ENCODE measurements around the gene TRIM8.
A peak's percentile ranks its signal among the peaks of the same experiment; 100 is the strongest.
"Not testable (repeated sequence)": the region's sequence is repeated elsewhere in the genome, so short reads cannot be mapped to it uniquely, and the experiment has no call there.

The TRIM8 gene

DNA sequence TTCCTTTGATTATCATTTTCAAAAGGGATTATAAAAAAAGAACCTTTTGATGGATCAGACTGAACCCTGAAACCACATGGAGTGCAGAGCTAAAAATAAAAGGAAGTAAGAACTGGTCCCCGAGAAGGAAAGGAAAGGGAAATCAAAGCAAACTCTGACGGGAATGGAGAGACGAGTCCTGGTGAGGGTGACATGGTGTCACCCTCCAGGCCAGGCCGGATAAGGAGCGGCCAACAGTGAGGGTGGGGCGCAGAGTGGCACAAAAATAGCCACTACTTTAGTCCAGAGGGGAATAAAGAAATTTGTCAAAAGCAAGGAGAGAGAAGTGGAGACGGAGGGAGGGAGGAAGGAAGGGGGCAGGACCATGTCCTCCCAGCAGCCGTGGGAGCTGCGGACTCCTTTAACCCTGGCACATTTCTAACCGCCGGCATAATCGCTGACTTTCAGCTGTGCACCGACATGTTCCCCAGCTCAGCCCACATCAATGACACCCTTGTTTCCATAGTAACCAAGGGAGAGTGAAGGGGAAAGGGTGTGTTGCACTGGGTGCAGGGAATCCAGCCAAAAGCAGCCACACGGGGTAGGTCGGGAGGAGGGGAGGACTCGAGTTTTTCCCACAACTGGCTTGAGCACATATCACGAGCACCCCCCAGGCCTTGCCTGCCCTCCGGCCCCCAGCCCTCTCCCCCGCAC is 29.7 kb downstream of the TRIM8 start:
- no peak for DNase-seq

DNA sequence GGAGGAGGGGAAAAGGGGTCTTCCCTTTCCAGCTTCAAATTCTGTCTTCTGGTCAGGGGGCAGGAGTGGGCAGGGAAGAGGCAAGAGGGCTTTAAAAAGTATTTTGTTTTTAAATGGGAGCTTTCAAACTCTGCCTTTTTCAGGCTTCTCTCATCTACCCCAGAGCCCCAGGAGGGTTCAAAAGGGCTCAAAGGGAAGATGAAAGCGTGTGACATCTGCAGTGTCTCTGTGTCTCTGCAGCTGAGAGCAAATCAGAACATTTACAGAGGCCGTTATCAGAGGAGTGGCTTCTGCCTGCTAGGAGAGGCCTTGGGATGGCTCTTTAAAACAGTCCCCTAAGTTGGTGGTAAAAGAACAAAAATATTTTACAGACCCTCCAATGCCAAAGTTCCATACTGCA is 30.3 kb downstream of the TRIM8 start:
- DNase-seq, result no peak

DNA sequence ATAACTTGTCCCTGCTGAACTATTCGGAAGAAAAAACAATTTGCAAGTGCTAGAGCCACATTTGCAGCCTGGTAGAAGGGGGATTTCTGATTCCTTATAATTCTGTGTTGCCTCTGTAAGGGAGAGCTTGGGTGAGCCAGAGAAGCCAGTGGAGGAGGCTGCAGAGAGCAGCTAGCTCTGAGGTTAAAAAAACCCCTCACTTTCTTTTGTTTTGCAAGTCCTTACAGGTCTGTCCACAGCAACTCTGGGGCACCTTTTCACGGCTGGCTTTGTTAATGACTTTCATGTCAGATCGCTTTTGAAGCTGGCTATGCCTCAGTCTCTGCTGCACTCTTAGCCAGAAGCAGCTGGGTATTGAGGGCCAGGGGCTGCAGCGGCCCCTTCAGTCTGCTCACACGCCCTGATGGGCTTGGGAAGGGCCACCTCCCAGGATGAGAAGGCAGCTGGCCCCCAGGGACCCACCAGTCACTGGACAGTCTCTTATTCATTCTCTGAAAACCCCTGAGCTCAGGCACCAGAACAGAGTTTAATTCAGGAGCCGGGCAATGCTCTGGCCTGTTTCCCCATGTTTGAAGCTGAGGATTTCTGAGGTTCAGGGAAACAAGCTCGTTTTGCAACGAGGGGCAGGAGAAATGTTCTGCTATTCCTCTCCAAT is 30.9 kb downstream of the TRIM8 start:
- no peak for DNase-seq

DNA sequence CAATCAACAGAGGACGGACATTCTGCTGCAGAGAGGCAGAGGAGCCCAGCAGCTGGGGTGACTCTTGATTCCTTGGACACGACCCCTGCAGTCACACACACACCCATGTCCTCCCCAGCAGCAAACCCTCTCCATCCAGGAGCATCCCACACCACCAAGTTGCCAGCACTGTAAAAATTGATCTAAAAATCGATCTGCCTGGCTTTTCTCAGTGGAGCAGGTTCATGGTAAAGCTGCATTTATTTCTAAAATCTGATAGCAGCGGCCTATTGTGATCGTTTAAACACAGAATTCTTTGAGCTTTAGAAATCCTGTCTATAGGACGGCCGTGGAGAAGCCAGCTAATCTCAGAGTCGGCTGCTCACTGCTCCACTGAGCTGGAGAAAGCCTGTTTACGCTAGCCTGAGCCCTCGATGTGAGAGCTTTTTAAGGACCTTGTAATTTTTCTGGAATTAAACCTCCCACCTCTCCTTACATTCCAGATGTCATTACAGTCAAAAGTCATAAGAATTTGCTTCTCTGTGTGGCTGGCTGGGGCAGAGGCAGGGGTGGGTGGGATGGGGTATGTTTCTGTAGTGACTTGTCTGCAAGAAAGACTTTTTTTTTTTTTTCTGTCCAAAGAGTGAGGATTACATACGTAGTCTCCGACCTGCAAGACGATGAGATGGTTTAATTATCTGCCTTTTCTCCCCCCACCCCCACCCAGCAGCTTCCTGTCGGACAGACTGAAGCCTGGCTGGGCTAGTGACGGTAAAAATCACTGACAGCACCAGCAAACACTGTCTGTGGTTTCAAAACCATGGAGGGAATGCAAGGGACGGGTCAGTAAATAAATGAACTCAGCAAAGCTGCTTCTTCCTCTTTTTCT is 31.6 kb downstream of the TRIM8 start:
- DNase-seq, result no peak

DNA sequence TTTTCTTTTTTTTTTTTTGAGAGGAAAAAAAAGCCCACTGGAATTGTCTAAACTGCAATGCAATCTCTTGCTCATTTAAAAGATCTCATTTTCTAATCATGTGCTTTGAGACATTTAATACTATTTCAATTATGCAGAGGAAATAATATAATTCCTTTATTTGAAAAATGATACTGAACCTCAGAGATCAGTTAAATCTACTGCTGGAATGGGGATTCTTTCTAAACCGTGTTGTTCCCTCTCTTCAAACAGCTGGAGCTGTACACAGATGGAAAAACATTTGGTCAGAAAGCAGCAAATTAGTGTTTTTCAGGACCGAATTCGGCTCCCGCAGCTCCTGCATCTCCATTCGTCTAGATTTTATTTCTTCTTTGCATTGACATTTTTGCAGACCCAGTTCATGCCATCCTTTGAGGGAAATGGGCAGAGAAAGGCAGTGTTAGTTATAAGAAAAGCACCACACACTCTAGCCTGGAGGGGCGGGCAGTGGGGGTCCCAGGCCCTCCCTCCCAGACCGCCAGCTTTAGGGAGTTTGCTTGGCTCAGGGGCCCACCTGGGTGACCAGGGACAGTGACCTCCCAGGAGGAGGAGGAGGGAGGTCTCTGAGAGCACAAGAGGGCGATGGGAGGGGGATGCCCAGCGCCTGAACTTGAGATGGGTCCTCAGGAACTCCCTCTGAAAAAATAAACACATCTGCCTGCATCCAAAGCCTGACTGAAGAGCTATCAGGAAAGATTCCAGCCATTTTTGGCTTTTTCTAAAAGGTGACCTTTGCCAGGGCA is 32.4 kb downstream of the TRIM8 start:
- no peak for DNase-seq

DNA sequence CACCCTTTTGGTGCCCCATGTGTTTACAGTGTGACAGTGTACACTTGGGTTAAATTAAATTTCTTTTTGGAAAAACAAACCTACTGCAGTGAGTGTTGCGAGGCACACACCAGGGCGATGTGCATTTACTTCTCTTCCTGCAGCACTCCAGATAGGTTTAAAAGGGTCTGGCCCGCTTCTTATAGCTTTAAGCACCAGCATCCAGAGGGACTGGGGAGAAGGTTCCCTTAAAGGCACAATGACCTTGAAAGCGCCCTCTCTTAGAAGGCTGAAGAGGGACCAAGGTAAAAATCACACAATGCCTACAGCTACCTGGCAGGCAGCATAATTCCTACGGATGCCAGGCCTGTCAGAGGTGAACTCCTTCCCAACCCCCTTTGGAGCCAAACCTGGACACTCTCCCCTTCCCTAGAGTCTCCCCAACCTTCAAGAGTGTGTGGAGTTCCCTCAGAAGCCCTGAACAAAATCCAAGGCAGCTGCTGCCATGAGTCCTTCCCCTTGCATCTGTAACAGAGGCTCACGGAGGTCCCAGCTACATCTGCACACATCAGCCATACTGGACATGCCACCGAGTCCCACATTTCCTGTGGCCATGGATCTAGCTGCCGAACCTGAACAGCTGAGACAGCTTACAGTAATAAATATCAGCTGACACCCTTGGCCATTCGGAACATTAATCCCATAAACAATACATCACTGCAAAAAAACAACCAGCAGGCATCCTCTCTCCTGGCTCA is 33.2 kb downstream of the TRIM8 start:
- no peak for DNase-seq

DNA sequence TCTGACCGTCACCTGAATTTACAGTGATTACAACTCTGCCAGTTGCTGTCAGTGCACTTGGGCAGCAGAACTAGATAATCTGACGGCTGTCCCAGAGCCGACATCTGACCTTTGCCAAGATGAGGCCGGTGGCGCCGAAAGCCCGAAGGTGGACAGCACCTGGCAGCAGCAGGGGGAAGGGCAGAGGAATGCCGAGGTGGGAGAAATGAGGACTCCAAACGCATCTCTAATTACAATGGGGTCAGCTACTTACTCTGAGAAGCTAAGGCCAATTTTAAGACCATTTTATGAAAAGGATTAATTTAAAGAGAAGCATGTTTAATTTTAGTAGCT is 33.8 kb downstream of the TRIM8 start:
- DNase-seq, result no peak

DNA sequence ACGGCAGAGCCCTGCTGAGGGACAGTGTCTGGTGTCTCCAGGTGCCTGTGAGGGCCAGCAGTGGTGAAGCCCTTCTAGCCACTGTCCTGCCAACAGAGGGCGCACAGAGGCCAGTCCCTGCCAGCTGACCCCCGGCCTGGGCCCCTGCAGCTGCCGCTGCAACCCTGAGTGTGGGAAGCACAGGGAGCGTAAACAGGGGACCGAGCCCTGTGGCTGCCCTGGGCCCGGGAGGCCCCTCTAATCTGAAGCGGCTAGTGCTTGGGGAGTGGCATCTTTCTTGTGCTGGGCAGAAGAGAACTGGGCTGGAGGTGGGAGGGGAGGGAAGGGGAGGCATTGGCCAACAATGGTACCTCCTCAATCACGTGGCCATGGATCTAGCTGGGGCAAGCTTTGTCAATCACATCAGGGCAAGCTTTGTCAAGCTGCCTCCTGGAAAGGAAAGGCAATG is 34.6 kb downstream of the TRIM8 start:
- DNase-seq, result peak; percentile 65

DNA sequence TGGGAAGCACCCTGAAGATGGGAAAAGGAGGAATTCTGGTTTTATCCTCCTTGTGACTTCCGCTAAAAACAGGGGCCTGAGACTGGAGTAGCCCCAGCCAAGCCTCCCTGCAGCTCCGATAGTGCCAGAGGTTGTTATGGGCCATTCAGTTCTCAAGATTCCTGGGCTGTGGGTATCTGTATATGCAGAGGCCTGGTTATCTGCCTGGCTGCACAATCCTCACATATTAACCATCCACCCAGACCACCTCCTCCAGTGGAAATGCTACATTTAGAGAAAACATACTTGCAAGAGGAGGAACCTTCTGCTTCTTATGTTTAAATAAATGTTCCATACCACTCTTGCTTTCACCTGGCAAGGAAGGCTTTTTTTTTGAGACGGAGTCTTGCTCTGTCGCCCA is 35.3 kb downstream of the TRIM8 start:
- no peak for DNase-seq

DNA sequence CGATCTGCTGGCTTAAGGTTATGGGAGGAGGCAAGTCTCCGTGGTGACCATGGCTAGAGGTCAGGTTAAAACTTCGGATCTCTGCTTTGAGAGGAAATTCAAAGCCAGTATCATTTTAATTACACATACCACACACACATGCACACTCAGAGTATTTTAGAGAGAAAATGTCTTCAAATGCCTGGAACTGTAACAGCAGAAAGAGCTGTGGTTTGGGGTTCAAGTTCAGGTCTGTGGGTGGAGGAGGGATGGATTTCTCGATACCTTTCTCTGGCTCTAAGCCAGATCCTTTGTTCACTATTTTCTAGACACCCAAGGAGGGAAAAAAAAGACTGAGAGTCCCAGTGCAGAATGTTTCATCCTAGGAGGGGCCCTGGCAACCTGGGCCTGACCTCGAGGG is 37.4 kb downstream of the TRIM8 start:
- no peak for DNase-seq

DNA sequence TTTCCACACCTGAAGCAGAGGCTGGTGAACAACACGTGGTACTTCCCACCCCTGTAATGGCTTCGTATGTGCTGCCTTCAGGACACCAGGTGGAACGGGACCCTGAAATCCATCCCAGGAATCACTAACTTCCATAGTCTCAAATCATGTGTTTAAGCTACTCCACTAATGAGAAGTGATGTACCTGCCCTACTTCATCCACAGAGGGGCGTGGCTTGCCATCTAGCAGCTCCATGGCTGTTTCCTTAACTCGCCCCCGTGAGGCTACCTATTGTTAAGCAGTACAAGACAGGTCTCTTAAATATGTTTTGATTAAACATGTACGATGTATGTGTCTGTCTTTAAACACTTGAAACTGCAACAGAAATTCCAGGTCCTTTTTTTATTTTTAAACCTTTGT is 38.1 kb downstream of the TRIM8 start:
- DNase-seq, result no peak

DNA sequence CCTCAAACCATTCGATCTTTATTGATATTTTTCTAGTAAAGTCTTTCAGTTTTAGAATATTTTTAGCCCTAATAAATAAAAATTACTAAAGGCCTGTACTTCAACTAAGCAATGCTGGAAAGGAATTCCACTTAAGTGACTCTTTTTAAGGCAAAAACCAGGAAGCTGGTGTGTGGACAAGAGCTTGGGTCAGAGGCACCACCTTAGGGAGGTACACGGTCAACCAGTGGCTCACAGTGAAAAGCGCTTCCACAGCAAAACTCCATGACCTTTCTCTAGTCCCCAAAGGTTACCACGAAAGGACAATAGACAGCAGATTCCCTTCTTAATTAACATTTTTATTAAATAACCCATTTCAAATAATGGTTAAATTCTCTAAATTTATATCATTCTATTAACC is 38.7 kb downstream of the TRIM8 start:
- DNase-seq, result no peak

DNA sequence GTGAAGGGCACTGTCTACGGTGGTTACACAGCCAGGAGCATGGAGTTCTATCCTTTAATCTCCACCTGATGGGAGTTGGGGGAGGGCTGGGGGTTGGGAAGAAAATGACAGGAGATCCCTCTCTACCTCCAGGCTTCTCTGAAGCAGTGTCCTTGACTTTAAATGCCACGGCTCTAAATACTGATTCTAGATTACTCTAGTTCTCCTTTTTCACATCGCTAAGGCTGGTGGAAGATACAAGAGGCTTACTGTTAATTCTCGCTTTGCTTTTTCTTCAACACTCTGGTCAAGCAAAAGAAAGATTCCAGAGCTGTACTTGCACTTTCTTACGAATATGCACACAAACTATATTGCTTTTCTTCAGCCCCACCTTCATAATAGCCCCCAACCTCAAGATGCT is 39.5 kb downstream of the TRIM8 start:
- DNase-seq, result no peak

DNA sequence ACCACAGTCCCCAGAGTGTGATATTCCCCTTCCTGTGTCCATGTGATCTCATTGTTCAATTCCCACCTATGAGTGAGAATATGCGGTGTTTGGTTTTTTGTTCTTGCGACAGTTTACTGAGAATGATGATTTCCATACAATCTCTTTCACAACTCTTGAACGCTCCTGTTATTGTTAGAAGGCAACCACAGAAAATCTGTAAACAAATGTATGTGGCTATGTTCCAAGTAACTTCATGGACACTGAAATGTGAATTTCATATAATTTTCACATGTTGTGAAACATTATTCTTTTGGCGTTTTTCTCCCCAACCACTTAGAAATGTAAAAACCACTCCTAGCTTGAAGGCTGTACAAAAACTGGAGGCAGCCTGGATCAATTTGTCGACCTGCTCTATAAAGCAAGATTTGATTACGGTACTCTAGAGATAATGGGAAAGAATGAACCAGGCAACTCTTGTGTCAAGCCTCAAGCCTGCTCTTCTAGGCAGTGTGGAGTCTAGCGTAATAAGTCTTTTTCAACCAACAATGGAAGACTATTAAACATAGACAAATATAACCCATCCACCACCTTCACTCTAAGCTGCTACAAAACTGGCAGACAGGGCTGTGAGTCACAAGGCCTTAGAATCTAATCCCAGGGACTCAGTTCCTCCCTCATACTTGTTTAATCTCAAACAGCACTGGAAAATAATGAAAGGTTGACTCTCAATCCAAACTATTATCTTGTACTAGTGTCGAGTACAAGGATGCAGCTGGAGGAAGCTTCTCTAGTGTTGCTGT is 47.2 kb downstream of the TRIM8 start:
- DNase-seq, result no peak

DNA sequence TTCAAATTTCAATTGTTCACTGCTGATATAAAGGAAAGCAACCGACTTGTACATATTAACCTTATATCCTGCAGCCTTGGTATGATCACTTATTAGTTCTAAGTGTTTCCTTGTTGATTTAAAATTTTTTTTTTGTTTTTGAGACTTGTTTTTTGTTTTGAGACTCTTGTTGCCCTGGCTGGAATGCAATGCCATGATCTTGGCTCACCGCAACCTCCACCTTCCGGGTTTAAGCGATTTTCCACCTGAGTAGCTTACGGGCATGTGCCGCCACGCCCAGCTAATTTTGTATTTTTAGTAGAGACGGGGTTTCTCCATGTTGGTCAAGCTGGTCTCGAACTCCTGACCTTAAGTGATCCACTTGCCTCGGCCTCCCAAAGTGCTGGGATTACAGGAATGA is 51.1 kb downstream of the TRIM8 start:
- not testable (repeated sequence) for DNase-seq

DNA sequence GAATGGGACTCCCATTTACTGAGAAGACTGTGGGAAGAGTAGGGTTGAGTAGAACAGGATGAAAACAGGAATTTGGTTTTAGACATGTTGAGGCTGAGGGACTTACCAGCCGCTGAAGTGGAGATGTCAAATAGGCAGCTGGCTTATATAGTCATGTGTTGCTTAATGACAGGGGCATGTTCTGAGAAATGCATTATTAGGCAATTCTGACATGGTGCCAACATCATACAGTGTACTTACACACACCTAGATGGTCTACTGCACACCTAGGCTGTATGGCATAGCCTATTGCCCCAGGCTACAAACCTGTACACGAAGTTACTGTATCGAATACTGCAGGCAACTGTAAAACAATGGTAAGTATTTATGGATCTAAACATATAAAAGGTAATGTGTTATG is 52.5 kb downstream of the TRIM8 start:
- DNase-seq, result no peak

DNA sequence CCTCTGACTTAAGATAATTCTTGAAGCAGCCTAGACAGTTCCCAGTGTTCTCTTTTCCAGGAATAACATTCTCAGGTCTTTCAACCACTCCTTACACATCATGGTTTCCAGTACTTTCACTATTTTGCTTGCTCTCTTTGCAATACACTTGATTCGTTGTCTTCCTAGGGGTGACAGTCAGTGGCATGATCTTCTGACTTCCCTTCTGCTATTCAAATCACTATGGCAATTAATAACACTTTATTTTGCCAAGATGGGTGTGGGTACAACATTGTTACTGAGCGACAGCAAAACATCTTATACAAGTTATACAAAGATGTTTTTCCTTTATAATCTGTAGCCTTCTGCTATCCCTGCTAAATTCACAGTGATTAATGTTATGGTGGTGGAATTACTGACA is 54.6 kb downstream of the TRIM8 start:
- DNase-seq, result no peak

DNA sequence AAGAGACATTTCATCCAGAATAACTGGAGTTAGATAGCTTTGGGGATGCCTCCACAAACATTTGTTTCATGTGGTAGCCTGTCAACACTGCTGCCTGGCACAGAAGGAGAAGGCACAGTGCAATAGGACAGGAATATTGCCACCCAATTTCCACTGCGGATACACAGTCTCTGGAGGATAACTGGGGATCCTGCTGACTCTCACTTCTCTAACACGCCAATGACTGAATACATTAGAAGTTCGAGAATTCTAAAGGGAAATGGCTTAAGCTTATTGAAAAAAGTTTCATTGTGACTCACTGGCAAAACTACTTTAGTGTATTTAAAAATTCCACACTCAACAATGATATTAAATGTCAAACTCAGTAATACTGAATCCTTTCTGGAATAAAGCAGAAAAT is 57.0 kb downstream of the TRIM8 start:
- DNase-seq, result no peak

DNA sequence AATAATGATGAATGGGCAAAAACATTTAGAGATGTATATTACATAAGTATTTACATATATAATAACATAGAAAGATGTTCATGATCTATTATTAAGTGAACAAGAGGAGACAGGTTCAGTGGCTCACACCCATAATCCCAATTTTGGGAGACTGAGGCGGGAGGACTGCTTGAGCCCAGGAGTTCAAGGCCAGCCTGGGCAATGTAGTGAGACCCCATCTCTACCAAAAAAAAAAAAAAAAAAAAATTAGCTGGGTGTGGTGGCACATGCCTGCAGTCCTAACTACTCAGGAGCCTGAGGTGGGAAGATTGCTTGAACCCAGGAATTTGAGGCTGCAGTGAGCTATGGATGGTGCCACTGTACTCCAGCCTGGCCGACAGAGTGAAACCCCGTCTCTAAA is 57.5 kb downstream of the TRIM8 start:
- DNase-seq, result no peak

DNA sequence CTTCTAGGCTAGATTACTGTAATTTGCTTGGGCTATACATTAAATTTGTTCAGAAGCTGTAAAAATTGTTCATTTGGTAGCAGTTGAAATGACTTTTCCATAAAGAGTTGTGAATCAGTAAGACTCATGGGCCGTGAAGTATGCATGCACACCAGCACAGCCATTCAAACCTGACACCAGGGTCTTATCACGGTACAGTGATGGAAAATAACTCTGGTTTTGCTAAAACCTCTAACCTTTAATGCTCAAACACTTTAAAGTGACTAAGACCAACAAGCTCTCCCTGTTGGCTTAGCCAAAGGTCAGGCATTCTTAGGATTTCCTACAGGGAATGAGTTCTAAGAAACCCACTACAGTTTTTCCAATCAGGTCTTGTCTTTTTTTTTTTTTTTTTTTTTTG is 58.5 kb downstream of the TRIM8 start:
- no peak for DNase-seq

DNA sequence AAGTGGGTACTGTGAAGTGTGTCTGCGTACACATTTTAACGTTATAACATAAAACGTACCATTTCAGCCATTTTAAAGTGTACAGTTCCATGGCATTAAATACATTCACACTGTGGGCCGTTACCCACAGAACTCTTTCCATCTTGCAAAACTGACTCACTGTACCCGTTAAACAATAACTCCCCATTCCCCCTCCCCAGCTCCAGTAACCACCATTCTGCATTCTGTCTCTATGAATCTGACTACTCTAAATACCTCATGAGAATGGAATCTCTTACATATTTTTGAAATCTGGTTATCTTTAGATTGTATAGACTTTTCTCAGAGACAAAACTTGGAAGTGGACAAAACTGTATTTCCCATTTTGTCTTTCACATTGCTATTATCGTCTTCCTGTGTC is 60.6 kb downstream of the TRIM8 start:
- DNase-seq, result no peak

DNA sequence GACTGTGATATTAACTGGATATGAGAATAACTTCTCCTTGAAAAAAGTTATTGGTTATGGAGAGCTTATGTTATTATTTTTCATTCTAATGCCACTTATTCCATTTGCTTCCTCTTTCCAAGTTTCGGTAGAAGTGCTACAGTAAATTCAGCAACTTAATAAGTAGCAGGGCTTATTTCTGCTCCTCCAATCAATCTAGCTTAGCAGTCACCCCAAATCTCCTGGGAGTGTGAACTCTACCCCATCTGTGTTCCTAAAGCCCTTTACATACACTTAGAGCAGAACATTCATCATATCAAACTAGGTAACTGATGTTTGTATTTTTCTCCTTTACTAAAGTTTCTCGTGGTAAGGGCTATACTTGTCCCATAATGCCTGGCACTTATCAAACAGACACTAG is 61.3 kb downstream of the TRIM8 start:
- no peak for DNase-seq

All from NCI-H1417 treated with DMSO at 0.1 percent for 48 hours (cell line).